WTC11 (cell line): ENCODE measurements around the gene LYRM2.

Experiments
- CREM ChIP-seq: sonication (generic); formaldehyde crosslinking; IDR thresholded peaks from 2 replicates; pipeline ENCODE4 v1.8.1; 2022; ENCODE audit warnings: mild to moderate bottlenecking, missing genetic modification reagents, moderate library complexity
- CTCF ChIP-seq: fragments of 200-600 bp; IDR thresholded peaks from 2 replicates; pipeline ENCODE4 v1.8.0; 2022; ENCODE audit warnings: antibody characterized with exemption
- FOXJ3 ChIP-seq: sonication (generic); formaldehyde crosslinking; IDR thresholded peaks from 2 replicates; pipeline ENCODE4 v1.9.0; 2021; ENCODE audit warnings: missing genetic modification reagents, mild to moderate bottlenecking, borderline replicate concordance
- GRHL2 ChIP-seq: fragments of 250-450 bp; sonication (Bioruptor Pico); IDR thresholded peaks from 2 replicates; pipeline ENCODE4 v1.8.0; 2022; ENCODE audit warnings: mild to moderate bottlenecking, moderate library complexity; ENCODE audit not compliant: insufficient replicate concordance, severe bottlenecking
- HMGXB4 ChIP-seq: sonication (generic); formaldehyde crosslinking; IDR thresholded peaks from 2 replicates; pipeline ENCODE4 v1.8.1; 2023; ENCODE audit warnings: mild to moderate bottlenecking, moderate library complexity, missing genetic modification reagents
- MAX ChIP-seq: sonication (generic); formaldehyde crosslinking; IDR thresholded peaks from 2 replicates; pipeline ENCODE4 v1.8.0; 2022; ENCODE audit warnings: mild to moderate bottlenecking, missing genetic modification reagents
- NR2C2 ChIP-seq: sonication (generic); formaldehyde crosslinking; IDR thresholded peaks from 2 replicates; pipeline ENCODE4 v1.8.0; 2022; ENCODE audit warnings: mild to moderate bottlenecking, missing genetic modification reagents
- OVOL2 ChIP-seq: fragments of 250-450 bp; sonication (Bioruptor Pico); IDR thresholded peaks from 2 replicates; pipeline ENCODE4 v1.9.0; 2021; ENCODE audit warnings: mild to moderate bottlenecking, borderline replicate concordance
- PREB ChIP-seq: sonication (generic); formaldehyde crosslinking; IDR thresholded peaks from 2 replicates; pipeline ENCODE4 v1.8.1; 2022; ENCODE audit warnings: mild to moderate bottlenecking, missing genetic modification reagents, moderate library complexity, borderline replicate concordance
- USF1 ChIP-seq: sonication (generic); formaldehyde crosslinking; IDR thresholded peaks from 2 replicates; pipeline ENCODE4 v1.8.0; 2022; ENCODE audit warnings: mild to moderate bottlenecking, missing genetic modification reagents
- USF2 ChIP-seq: sonication (generic); formaldehyde crosslinking; IDR thresholded peaks from 2 replicates; pipeline ENCODE4 v1.8.1; 2023; ENCODE audit warnings: mild to moderate bottlenecking, missing genetic modification reagents, moderate library complexity
- ZNF121 ChIP-seq: sonication (generic); formaldehyde crosslinking; IDR thresholded peaks from 2 replicates; pipeline ENCODE4 v1.8.0; 2023; ENCODE audit warnings: missing genetic modification reagents
- ZNF416 ChIP-seq: fragments of 250-450 bp; sonication (Bioruptor Pico); IDR thresholded peaks from 2 replicates; pipeline ENCODE4 v1.9.0; 2021; ENCODE audit warnings: mild to moderate bottlenecking, inconsistent platforms

- TF ChIP-seq MAX (CRISPR knock-in tag) (no peak), CTCF (no peak), NR2C2 (no peak), ZNF416 (CRISPR knock-in tag) (no peak), CREM (CRISPR knock-in tag) (no peak), USF1 (CRISPR knock-in tag) (no peak), HMGXB4 (CRISPR knock-in tag) (no peak), USF2 (CRISPR knock-in tag) (no peak), OVOL2 (CRISPR knock-in tag) (no peak), ZNF121 (CRISPR knock-in tag) (no peak), FOXJ3 (CRISPR knock-in tag) (no peak), GRHL2 (CRISPR knock-in tag) (no peak), PREB (CRISPR knock-in tag) (no peak)
Observed at GRCh38 chr6:89527634-89528033, 110.9 kb downstream of the LYRM2 start.
